Adrenal gland (tissue), 12 donors: ENCODE data around the gene CCL27. TPM values are rescaled to one million over a fixed set of nuclear protein-coding genes. Genes with fewer than 3 reads are reported as not detected.

Source experiments
- DNase-seq, 7 donors: peaks; one replicate each; pipeline ENCODE4 v3.0.0-alpha.2; 2019 to 2020
- H3K27ac ChIP-seq, 5 donors: fragments of 200-600 bp; sonication (generic) in 4 of 5; 1 replicate in 3 of 5; 2 replicates in 2 of 5; pipeline versions ENCODE4 v1.5.1 to v1.8.0; 2016 to 2020; ENCODE audit warnings: mild to moderate bottlenecking in 1 of 5
- H3K27me3 ChIP-seq: fragments of 200-600 bp; 2 replicates; pipeline ENCODE4 v1.8.0; 2021
- H3K36me3 ChIP-seq, 2 donors: fragments of 200-600 bp; replicated peaks in 1 of 2; 1 replicate in 1 of 2; 2 replicates in 1 of 2; pipeline versions ENCODE4 v1.5.1 to v1.8.0; 2018 to 2022
- H3K4me1 ChIP-seq, 2 donors: fragments of 200-600 bp; replicated peaks in 1 of 2; 1 replicate in 1 of 2; 2 replicates in 1 of 2; pipeline versions ENCODE4 v1.5.1 to v1.8.0; 2018 to 2021
- H3K4me3 ChIP-seq, 4 donors: fragments of 200-600 bp; sonication (generic) in 3 of 4; one replicate each; pipeline ENCODE4 v1.5.1; 2016 to 2018
- H3K9me3 ChIP-seq, 3 donors: fragments of 200-600 bp; sonication (generic) in 1 of 3; replicated peaks in 1 of 3; 1 replicate in 2 of 3; 2 replicates in 1 of 3; pipeline versions ENCODE4 v1.5.1 to v1.8.0; 2016 to 2021
- CTCF ChIP-seq, 6 experiments: fragments of 450-650 bp in 4 of 6; fragments of 200-600 bp in 2 of 6; sonication (generic) in 1 of 6; IDR thresholded peaks; 1 replicate in 5 of 6; 2 replicates in 1 of 6; pipeline versions ENCODE4 v1.5.1 to v1.8.0; 2016 to 2021; ENCODE audit warnings: antibody characterized with exemption in 6 of 6, mild to moderate bottlenecking in 2 of 6, moderate library complexity in 1 of 6
- POLR2A ChIP-seq, 2 donors: fragments of 450-650 bp; IDR thresholded peaks; one replicate each; pipeline ENCODE4 v1.6.1; 2017; ENCODE audit warnings: antibody characterized with exemption in 2 of 2, mild to moderate bottlenecking in 2 of 2, moderate library complexity in 1 of 2
- WGBS, 4 donors: extraction: QIAGEN DNeasy Blood & Tissue Kit in 2 of 4; methylation state at CpG; one replicate each; pipeline versions ENCODE4 v1.1.5 to v1.1.7; 2013 to 2017; 5-methylcytosine and 5-hydroxymethylcytosine counted together
- intact Hi-C, 2 donors: fragments of 100-400 bp; cut with DNase I; formaldehyde crosslinking; loops; one replicate each; pipeline versions ENCODE4 v1.14.1 to v1.15.0; 2022 to 2023
- polyA plus RNA-seq, 3 donors: library from polyadenylated mRNA; stranded (reverse); fragments of 200-250 nt in 2 of 3; fragments of 350-450 nt in 1 of 3; fragmentation: Illumina TruSeq in 1 of 3; extraction: RNeasy Lipid Tissue Mini Kit (QIAGEN cat#74804) in 1 of 3; gene quantifications; one replicate each; pipeline ENCODE4 v1.2.3, GENCODE V29; 2013 to 2014
- total RNA-seq, 9 donors: library from RNA; depleted of rRNA in 4 of 9; stranded (reverse); fragments of >200 nt in 4 of 9; fragments of 120-200 nt in 1 of 9; fragmentation: NEBNext Ultra II Directional in 1 of 9; extraction: Animal tissue kit (Norgen Biotek cat#: 25700) in 1 of 9; gene quantifications; one replicate each; pipeline versions ENCODE4 v1.1.0 to v1.2.4, GENCODE V29; 2013 to 2023
- donor health status: healthy with polysubstance abuse.
- donor health status: Bipolar disorder and iron deficiency.
- donor health status: DM: yes; HTN: yes; CAD: no.
- donor health status: DM: no; HTN: no; CAD: no.
- donor health status: DM: no; HTN: no; CAD: no.
- donor health status: DM: yes; HTN: yes; CAD: no.

The CCL27 gene
- total and polyA plus RNA-seq, 12 donors: 0.10 to 0.65 (median 0.33) TPM; not detected in 7

GRCh38 chr9:34701023-34701768 lies 38.7 kb upstream of the CCL27 start:
- H3K36me3 ChIP-seq: no peaks in the 10 kb centered on the region
- peaks cover 0 to 6% of the 10 kb centered on the region in 2 donors for H3K4me1 ChIP-seq
- H3K4me3 ChIP-seq: peak overlapping the region in 3 of 4 donors; percentile 51 to 74 (median 64)
- 7 to 29% (median 11%) methylated on average over 16 to 52 of the region's 52 CpGs for WGBS, 4 donors
- intact Hi-C loops: loop anchor here in 1 of 2 donors (10.0 kb wide), 1 partner anchor 46 kb away; the partner anchor contains the start of gene IL11RA
- H3K27me3 ChIP-seq: no peaks in the 10 kb centered on the region
- peak; percentile 59 to 88 (median 82) for TF ChIP-seq CTCF (IDR thresholded peaks at IDR 0.05)
- TF ChIP-seq POLR2A (IDR thresholded peaks at IDR 0.05): no peak
- peak overlapping the region in 2 of 5 donors; percentile 64 to 68 for H3K27ac ChIP-seq
- DNase-seq: peak; percentile 61 to 81 (median 66)
- no peaks in the 10 kb centered on the region for H3K9me3 ChIP-seq

GRCh38 chr9:34694811-34695210 lies 32.4 kb upstream of the CCL27 start:
- no peaks in the 10 kb centered on the region for H3K9me3 ChIP-seq
- intact Hi-C loops: no loop called here
- H3K36me3 ChIP-seq: no peaks in the 10 kb centered on the region
- H3K27me3 ChIP-seq: no peaks in the 10 kb centered on the region
- H3K4me1 ChIP-seq: no peaks in the 10 kb centered on the region
- no peak for DNase-seq
- no peak overlapping the region for H3K27ac ChIP-seq
- no peak overlapping the region for H3K4me3 ChIP-seq
- TF ChIP-seq CTCF (IDR thresholded peaks at IDR 0.05): no peak
- no peak for TF ChIP-seq POLR2A (IDR thresholded peaks at IDR 0.05)

GRCh38 chr9:34693560-34693959 lies 31.1 kb upstream of the CCL27 start:
- H3K9me3 ChIP-seq: no peaks in the 10 kb centered on the region
- no peaks in the 10 kb centered on the region for H3K27me3 ChIP-seq
- H3K4me1 ChIP-seq: no peaks in the 10 kb centered on the region
- DNase-seq: no peak
- no peak overlapping the region for H3K4me3 ChIP-seq
- no peaks in the 10 kb centered on the region for H3K36me3 ChIP-seq
- TF ChIP-seq POLR2A (IDR thresholded peaks at IDR 0.05): no peak
- TF ChIP-seq CTCF (IDR thresholded peaks at IDR 0.05): no peak
- no peak overlapping the region for H3K27ac ChIP-seq
- 73 to 84% (median 76%) methylated on average over 2 of the region's 2 CpGs for WGBS, 4 donors
- intact Hi-C loops: no loop called here

GRCh38 chr9:34691936-34692315 lies 29.5 kb upstream of the CCL27 start:
- WGBS, 4 donors: 67 to 76% (median 70%) methylated on average over 5 of the region's 5 CpGs
- H3K4me3 ChIP-seq: no peak overlapping the region
- H3K27ac ChIP-seq: no peak overlapping the region
- no peak for DNase-seq
- TF ChIP-seq CTCF (IDR thresholded peaks at IDR 0.05): no peak
- no peaks in the 10 kb centered on the region for H3K36me3 ChIP-seq
- intact Hi-C loops: no loop called here
- H3K27me3 ChIP-seq: no peaks in the 10 kb centered on the region
- H3K9me3 ChIP-seq: no peaks in the 10 kb centered on the region
- H3K4me1 ChIP-seq: no peaks in the 10 kb centered on the region
